Measurements from ENCODE around the gene UBE2E2.

Gene UBE2E2

GRCh38 chr3:23193831-23194230, 9.3 kb upstream of the UBE2E2 start:
- Histone ChIP-seq H3K9ac (ENCODE audit: low read depth, low read length) (no peak overlapping the region), H3K27me3 (ENCODE audit: control insufficient read depth, insufficient read depth, low read length) (no peaks in the 10 kb centered on the region), H3K36me3 (ENCODE audit: control insufficient read depth, insufficient read depth, low read length) (no peaks in the 10 kb centered on the region), H3K4me3 (ENCODE audit: low read depth, low read length) (no peak overlapping the region), H3K4me1 (ENCODE audit: control insufficient read depth, insufficient read depth, low read length) (no peaks in the 10 kb centered on the region), H3K9me3 (ENCODE audit: control insufficient read depth, insufficient read depth, low read length) (no peaks in the 10 kb centered on the region), H3K27ac (ENCODE audit: low read depth, low read length) (no peak overlapping the region)

GRCh38 chr3:23198801-23199200, 4.3 kb upstream of the UBE2E2 start:
- Histone ChIP-seq H3K4me1 (ENCODE audit: control insufficient read depth, insufficient read depth, low read length) (peaks cover 4% of the 10 kb centered on the region; the same call in 1 of the 2 replicates), H3K27ac (ENCODE audit: low read depth, low read length) (no peak overlapping the region), H3K9me3 (ENCODE audit: control insufficient read depth, insufficient read depth, low read length) (no peaks in the 10 kb centered on the region), H3K4me3 (ENCODE audit: low read depth, low read length) (no peak overlapping the region), H3K9ac (ENCODE audit: low read depth, low read length) (no peak overlapping the region), H3K36me3 (ENCODE audit: control insufficient read depth, insufficient read depth, low read length) (no peaks in the 10 kb centered on the region), H3K27me3 (ENCODE audit: control insufficient read depth, insufficient read depth, low read length) (peaks cover 22% of the 10 kb centered on the region)

GRCh38 chr3:23199649-23200048, 3.5 kb upstream of the UBE2E2 start:
- no peaks in the 10 kb centered on the region for H3K9me3 ChIP-seq (ENCODE audit: control insufficient read depth, insufficient read depth, low read length)
- no peak overlapping the region for H3K4me3 ChIP-seq (ENCODE audit: low read depth, low read length)
- no peak overlapping the region for H3K9ac ChIP-seq (ENCODE audit: low read depth, low read length)
- H3K27me3 ChIP-seq (ENCODE audit: control insufficient read depth, insufficient read depth, low read length), result peaks cover 22% of the 10 kb centered on the region
- peaks cover 4% of the 10 kb centered on the region; the same call in 1 of the 2 replicates for H3K4me1 ChIP-seq (ENCODE audit: control insufficient read depth, insufficient read depth, low read length)
- H3K36me3 ChIP-seq (ENCODE audit: control insufficient read depth, insufficient read depth, low read length), result no peaks in the 10 kb centered on the region
- no peak overlapping the region for H3K27ac ChIP-seq (ENCODE audit: low read depth, low read length)

- Histone ChIP-seq H3K9ac (ENCODE audit: low read depth, low read length) (no peak overlapping the region), H3K27me3 (ENCODE audit: control insufficient read depth, insufficient read depth, low read length) (peaks cover 22% of the 10 kb centered on the region), H3K4me3 (ENCODE audit: low read depth, low read length) (no peak overlapping the region), H3K4me1 (ENCODE audit: control insufficient read depth, insufficient read depth, low read length) (peaks cover 15% of the 10 kb centered on the region; the same call in 1 of the 2 replicates), H3K9me3 (ENCODE audit: control insufficient read depth, insufficient read depth, low read length) (no peaks in the 10 kb centered on the region), H3K36me3 (ENCODE audit: control insufficient read depth, insufficient read depth, low read length) (no peaks in the 10 kb centered on the region), H3K27ac (ENCODE audit: low read depth, low read length) (no peak overlapping the region)
Measured at GRCh38 chr3:23201154-23201838, 1.8 kb upstream of the UBE2E2 start.

GRCh38 chr3:23202203-23202920, 765 bp upstream of the UBE2E2 start:
- peak overlapping the region; percentile 82 for H3K4me3 ChIP-seq (ENCODE audit: low read depth, low read length)
- H3K27me3 ChIP-seq (ENCODE audit: control insufficient read depth, insufficient read depth, low read length), result peaks cover 22% of the 10 kb centered on the region
- peaks cover 24% of the 10 kb centered on the region; the same call in 1 of the 2 replicates for H3K4me1 ChIP-seq (ENCODE audit: control insufficient read depth, insufficient read depth, low read length)
- H3K9me3 ChIP-seq (ENCODE audit: control insufficient read depth, insufficient read depth, low read length), result no peaks in the 10 kb centered on the region
- peak overlapping the region; percentile 2; the same call in 1 of the 2 replicates for H3K9ac ChIP-seq (ENCODE audit: low read depth, low read length)
- no peaks in the 10 kb centered on the region for H3K36me3 ChIP-seq (ENCODE audit: control insufficient read depth, insufficient read depth, low read length)
- H3K27ac ChIP-seq (ENCODE audit: low read depth, low read length), result no peak overlapping the region

- peak overlapping the region; percentile 82 for H3K4me3 ChIP-seq (ENCODE audit: low read depth, low read length)
- peak overlapping the region; percentile 57 for H3K27ac ChIP-seq (ENCODE audit: low read depth, low read length)
- H3K9ac ChIP-seq (ENCODE audit: low read depth, low read length), result peak overlapping the region; percentile 89
- H3K36me3 ChIP-seq (ENCODE audit: control insufficient read depth, insufficient read depth, low read length), result no peaks in the 10 kb centered on the region
- peaks cover 28% of the 10 kb centered on the region; the same call in 1 of the 2 replicates for H3K4me1 ChIP-seq (ENCODE audit: control insufficient read depth, insufficient read depth, low read length)
- H3K27me3 ChIP-seq (ENCODE audit: control insufficient read depth, insufficient read depth, low read length), result peaks cover 22% of the 10 kb centered on the region
- no peaks in the 10 kb centered on the region for H3K9me3 ChIP-seq (ENCODE audit: control insufficient read depth, insufficient read depth, low read length)
Measured at GRCh38 chr3:23203708-23204330, 692 bp downstream of the UBE2E2 start.

- H3K27me3 ChIP-seq (ENCODE audit: control insufficient read depth, insufficient read depth, low read length), result peaks cover 11% of the 10 kb centered on the region
- H3K4me1 ChIP-seq (ENCODE audit: control insufficient read depth, insufficient read depth, low read length), result peaks cover 28% of the 10 kb centered on the region; the same call in 1 of the 2 replicates
- no peak overlapping the region for H3K27ac ChIP-seq (ENCODE audit: low read depth, low read length)
- no peak overlapping the region for H3K9ac ChIP-seq (ENCODE audit: low read depth, low read length)
- H3K36me3 ChIP-seq (ENCODE audit: control insufficient read depth, insufficient read depth, low read length), result 0 out of 2 replicates have a peak, but pooled peaks cover 8% of the 10 kb centered on the region
- H3K4me3 ChIP-seq (ENCODE audit: low read depth, low read length), result no peak overlapping the region
- H3K9me3 ChIP-seq (ENCODE audit: control insufficient read depth, insufficient read depth, low read length), result no peaks in the 10 kb centered on the region
Measured at GRCh38 chr3:23206366-23206765, 3.2 kb downstream of the UBE2E2 start.

GRCh38 chr3:23209103-23209502, 6.0 kb downstream of the UBE2E2 start:
- Histone ChIP-seq H3K27ac (ENCODE audit: low read depth, low read length) (no peak overlapping the region), H3K4me3 (ENCODE audit: low read depth, low read length) (no peak overlapping the region), H3K4me1 (ENCODE audit: control insufficient read depth, insufficient read depth, low read length) (peaks cover 24% of the 10 kb centered on the region; the same call in 1 of the 2 replicates), H3K9me3 (ENCODE audit: control insufficient read depth, insufficient read depth, low read length) (no peaks in the 10 kb centered on the region), H3K9ac (ENCODE audit: low read depth, low read length) (no peak overlapping the region), H3K27me3 (ENCODE audit: control insufficient read depth, insufficient read depth, low read length) (no peaks in the 10 kb centered on the region), H3K36me3 (ENCODE audit: control insufficient read depth, insufficient read depth, low read length) (0 out of 2 replicates have a peak, but pooled peaks cover 8% of the 10 kb centered on the region)

GRCh38 chr3:23209747-23210487, 6.8 kb downstream of the UBE2E2 start:
- Histone ChIP-seq H3K9me3 (ENCODE audit: control insufficient read depth, insufficient read depth, low read length) (no peaks in the 10 kb centered on the region), H3K36me3 (ENCODE audit: control insufficient read depth, insufficient read depth, low read length) (0 out of 2 replicates have a peak, but pooled peaks cover 8% of the 10 kb centered on the region), H3K9ac (ENCODE audit: low read depth, low read length) (no peak overlapping the region), H3K4me1 (ENCODE audit: control insufficient read depth, insufficient read depth, low read length) (peaks cover 21% of the 10 kb centered on the region; the same call in 1 of the 2 replicates), H3K27ac (ENCODE audit: low read depth, low read length) (no peak overlapping the region), H3K27me3 (ENCODE audit: control insufficient read depth, insufficient read depth, low read length) (no peaks in the 10 kb centered on the region), H3K4me3 (ENCODE audit: low read depth, low read length) (no peak overlapping the region)

GRCh38 chr3:23213813-23214212, 10.7 kb downstream of the UBE2E2 start:
- H3K27ac ChIP-seq (ENCODE audit: low read depth, low read length), result no peak overlapping the region
- no peak overlapping the region for H3K4me3 ChIP-seq (ENCODE audit: low read depth, low read length)
- H3K9me3 ChIP-seq (ENCODE audit: control insufficient read depth, insufficient read depth, low read length), result no peaks in the 10 kb centered on the region
- H3K4me1 ChIP-seq (ENCODE audit: control insufficient read depth, insufficient read depth, low read length), result peaks cover 6% of the 10 kb centered on the region; the same call in 1 of the 2 replicates
- H3K27me3 ChIP-seq (ENCODE audit: control insufficient read depth, insufficient read depth, low read length), result no peaks in the 10 kb centered on the region
- no peak overlapping the region for H3K9ac ChIP-seq (ENCODE audit: low read depth, low read length)
- H3K36me3 ChIP-seq (ENCODE audit: control insufficient read depth, insufficient read depth, low read length), result 0 out of 2 replicates have a peak, but pooled peaks cover 8% of the 10 kb centered on the region

All from HUES48 (cell line).